Measurements from ENCODE around the gene PPIG.
"Not testable (repeated sequence)": the region's sequence is repeated elsewhere in the genome, so short reads cannot be mapped to it uniquely, and the experiment has no call there.

GRCh38 chr2:169687943-169688342 lies 103.8 kb downstream of the PPIG start:
- not testable (repeated sequence) for TF ChIP-seq POLR2AphosphoS5, CTCF (IDR thresholded peaks at IDR 0.05)

All from suprapubic skin (tissue), 3 donors.